Measurements from ENCODE around the gene DGKQ. TPM values are rescaled to one million over a fixed set of nuclear protein-coding genes. Genes with fewer than 3 reads are reported as not detected.
A peak's percentile ranks its signal among the peaks of the same experiment; 100 is the strongest.

Gene DGKQ
- total and polyA plus RNA-seq, 4 experiments from 2014 or later: 1.9 to 29.6 (median 18.2) TPM

DNA sequence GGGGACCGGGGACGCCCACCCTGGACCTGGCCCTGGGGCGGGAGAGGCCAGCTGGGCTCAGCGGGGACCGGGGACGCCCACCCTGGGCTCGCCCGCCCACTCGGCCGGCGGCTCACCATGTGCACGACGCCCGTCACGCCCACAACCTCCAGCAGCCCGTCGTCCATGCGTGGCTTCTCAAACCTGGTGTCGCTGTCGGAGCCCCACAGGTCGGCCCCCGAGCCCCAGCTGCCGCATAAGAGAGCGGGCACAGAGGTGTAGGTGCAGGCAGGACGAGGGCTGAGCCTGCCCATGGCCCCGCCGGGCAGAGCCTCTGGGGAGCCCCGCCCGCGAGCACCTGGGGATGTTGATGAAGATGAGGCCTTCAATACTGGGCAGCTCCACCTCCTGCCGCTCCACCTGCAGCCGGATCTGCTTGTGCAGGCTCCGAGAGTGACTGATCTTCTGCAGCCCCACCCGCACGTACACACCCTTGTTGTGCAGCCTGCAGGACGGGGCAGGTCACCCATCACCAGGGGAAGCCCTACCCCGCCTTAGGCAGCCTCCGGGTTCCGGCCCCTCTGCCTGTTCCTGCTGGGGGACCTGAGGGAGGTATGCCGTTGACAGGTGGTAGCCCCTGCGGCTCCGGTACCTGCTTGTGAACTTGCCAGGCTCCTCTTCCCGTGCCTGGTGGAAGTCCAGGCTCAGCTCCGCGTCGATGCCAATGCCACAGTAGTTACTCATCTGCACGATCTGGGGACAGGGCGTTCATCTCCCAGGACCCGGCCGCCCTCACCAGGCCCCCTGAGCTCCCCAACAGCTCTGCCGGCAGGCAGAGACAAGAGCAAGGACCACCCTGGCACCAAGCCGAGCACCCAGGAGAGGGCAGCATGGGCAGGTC lies 11.8 kb downstream of the DGKQ start:
- Mint-ChIP-seq H3K4me3 (no peak overlapping the region), H3K27me3 (no peaks in the 10 kb centered on the region), H3K27ac (peak overlapping the region in 1 of 7 donors; percentile 15), H3K36me3 (peaks cover 3 to 12% of the 10 kb centered on the region in 2 donors), H3K9me3 (peaks cover 0 to 2% (median 0%) of the 10 kb centered on the region in 8 donors), H3K4me1 (peaks cover 0 to 2% (median 0%) of the 10 kb centered on the region in 4 donors)
- H3K36me3 ChIP-seq (ENCODE audit: insufficient read depth, low read length): peaks cover 3% of the 10 kb centered on the region
- no peak overlapping the region for H3K4me3 ChIP-seq (ENCODE audit: low read length in 2 of 2)
- intact Hi-C loops (cut with micrococcal nuclease): no loop called here
- no peak for DNase-seq
- H3K27ac ChIP-seq (ENCODE audit: low read depth, low read length): no peak overlapping the region
- H3K4me1 ChIP-seq (ENCODE audit: insufficient read depth, low read length): no peaks in the 10 kb centered on the region
- ChIA-PET CTCF (ENCODE audit: partially characterized antibody) (no interaction called here), POLR2A (ENCODE audit: partially characterized antibody) (no interaction called here)
- H3K9me3 ChIP-seq (ENCODE audit: control insufficient read depth in 1 of 2, low read length in 2 of 2): no peaks in the 10 kb centered on the region
- H3K27me3 ChIP-seq (ENCODE audit: insufficient read depth, low read length): no peaks in the 10 kb centered on the region

DNA sequence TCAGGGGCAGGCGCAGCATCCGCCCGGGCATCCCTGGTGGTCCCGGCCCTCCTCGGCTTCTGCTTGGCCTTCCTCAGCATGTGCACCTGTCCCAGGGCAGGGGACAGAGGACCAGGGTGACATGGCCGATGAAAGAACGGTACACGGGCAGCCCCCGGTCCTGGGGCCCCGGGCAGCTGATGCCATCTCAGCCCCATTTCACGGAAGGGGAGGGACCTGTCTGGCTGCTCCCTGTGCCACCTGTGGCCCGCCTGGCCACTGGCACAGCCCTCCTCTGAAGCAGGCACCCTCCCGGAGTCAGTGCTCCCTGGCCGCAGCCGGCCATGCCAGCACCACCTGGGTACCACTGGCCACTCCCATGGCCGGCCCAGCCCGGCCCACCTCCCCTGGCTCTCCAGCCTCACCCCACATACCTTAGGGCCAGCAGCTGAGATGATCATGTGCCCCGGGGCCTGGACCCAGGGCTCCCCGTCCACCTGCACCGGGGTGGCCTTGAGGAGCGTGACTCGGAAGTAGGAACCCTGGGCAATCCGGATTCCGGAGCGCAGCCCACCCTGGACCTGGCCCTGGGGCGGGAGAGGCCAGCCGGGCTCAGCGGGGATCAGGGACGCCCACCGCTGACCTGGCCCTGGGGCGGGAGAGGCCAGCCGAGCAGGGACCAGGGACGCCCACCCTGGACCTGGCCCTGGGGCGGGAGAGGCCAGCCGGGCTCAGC lies 12.6 kb downstream of the DGKQ start:
- H3K36me3 Mint-ChIP-seq: peaks cover 4 to 13% of the 10 kb centered on the region in 2 donors
- H3K9me3 ChIP-seq (ENCODE audit: control insufficient read depth in 1 of 2, low read length in 2 of 2): no peaks in the 10 kb centered on the region
- H3K27me3 ChIP-seq (ENCODE audit: insufficient read depth, low read length): no peaks in the 10 kb centered on the region
- H3K4me1 ChIP-seq (ENCODE audit: insufficient read depth, low read length): no peaks in the 10 kb centered on the region
- POLR2A ChIA-PET (ENCODE audit: partially characterized antibody): no interaction called here
- no peak overlapping the region for H3K27ac ChIP-seq (ENCODE audit: low read depth, low read length)
- no peak overlapping the region for H3K4me3 Mint-ChIP-seq
- no peaks in the 10 kb centered on the region for H3K36me3 ChIP-seq (ENCODE audit: insufficient read depth, low read length)
- no peaks in the 10 kb centered on the region for H3K27me3 Mint-ChIP-seq
- no peak for DNase-seq
- CTCF ChIA-PET (ENCODE audit: partially characterized antibody): no interaction called here
- H3K9me3 Mint-ChIP-seq: peaks cover 0 to 2% (median 0%) of the 10 kb centered on the region in 8 donors
- no peak overlapping the region for H3K4me3 ChIP-seq (ENCODE audit: low read length in 2 of 2)
- H3K4me1 Mint-ChIP-seq: peaks cover 0 to 2% (median 0%) of the 10 kb centered on the region in 4 donors
- intact Hi-C loops (cut with micrococcal nuclease): no loop called here
- H3K27ac Mint-ChIP-seq: no peak overlapping the region

DNA sequence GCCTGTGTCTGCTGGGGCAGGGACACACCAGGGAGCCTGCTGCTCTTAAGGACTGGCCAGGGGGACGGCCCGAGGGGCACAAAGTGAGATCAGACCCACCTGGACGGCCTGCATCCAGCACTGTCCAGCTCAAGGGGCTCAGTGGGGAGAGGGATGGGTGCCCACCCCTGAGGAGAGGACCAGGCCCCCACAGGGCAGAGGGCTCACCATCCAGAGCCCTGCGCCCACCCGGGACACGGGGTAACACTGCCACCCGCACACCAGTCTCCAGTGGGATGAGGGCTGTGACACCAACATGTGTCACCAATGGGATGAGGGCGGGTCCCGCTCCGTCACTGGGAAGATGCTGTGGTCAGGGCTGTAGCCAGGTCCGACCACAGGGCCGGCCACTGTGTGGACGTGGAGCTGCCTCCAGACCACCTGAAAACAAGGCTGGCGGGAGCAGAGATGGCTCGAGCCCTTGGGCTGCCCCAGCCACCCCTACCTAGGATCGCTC lies 13.2 kb downstream of the DGKQ start:
- Histone ChIP-seq H3K36me3 (ENCODE audit: insufficient read depth, low read length) (no peaks in the 10 kb centered on the region), H3K27me3 (ENCODE audit: insufficient read depth, low read length) (no peaks in the 10 kb centered on the region), H3K27ac (ENCODE audit: low read depth, low read length) (no peak overlapping the region), H3K4me1 (ENCODE audit: insufficient read depth, low read length) (no peaks in the 10 kb centered on the region), H3K9me3 (ENCODE audit: control insufficient read depth in 1 of 2, low read length in 2 of 2) (no peaks in the 10 kb centered on the region), H3K4me3 (ENCODE audit: low read length in 2 of 2) (no peak overlapping the region)
- H3K27ac Mint-ChIP-seq: no peak overlapping the region
- ChIA-PET POLR2A (ENCODE audit: partially characterized antibody) (no interaction called here), CTCF (ENCODE audit: partially characterized antibody) (no interaction called here)
- DNase-seq: no peak
- H3K36me3 Mint-ChIP-seq: peaks cover 4 to 13% of the 10 kb centered on the region in 2 donors
- intact Hi-C loops (cut with micrococcal nuclease): no loop called here
- no peaks in the 10 kb centered on the region for H3K9me3 Mint-ChIP-seq
- no peaks in the 10 kb centered on the region for H3K27me3 Mint-ChIP-seq
- H3K4me1 Mint-ChIP-seq: peaks cover 0 to 2% (median 0%) of the 10 kb centered on the region in 4 donors
- no peak overlapping the region for H3K4me3 Mint-ChIP-seq

DNA sequence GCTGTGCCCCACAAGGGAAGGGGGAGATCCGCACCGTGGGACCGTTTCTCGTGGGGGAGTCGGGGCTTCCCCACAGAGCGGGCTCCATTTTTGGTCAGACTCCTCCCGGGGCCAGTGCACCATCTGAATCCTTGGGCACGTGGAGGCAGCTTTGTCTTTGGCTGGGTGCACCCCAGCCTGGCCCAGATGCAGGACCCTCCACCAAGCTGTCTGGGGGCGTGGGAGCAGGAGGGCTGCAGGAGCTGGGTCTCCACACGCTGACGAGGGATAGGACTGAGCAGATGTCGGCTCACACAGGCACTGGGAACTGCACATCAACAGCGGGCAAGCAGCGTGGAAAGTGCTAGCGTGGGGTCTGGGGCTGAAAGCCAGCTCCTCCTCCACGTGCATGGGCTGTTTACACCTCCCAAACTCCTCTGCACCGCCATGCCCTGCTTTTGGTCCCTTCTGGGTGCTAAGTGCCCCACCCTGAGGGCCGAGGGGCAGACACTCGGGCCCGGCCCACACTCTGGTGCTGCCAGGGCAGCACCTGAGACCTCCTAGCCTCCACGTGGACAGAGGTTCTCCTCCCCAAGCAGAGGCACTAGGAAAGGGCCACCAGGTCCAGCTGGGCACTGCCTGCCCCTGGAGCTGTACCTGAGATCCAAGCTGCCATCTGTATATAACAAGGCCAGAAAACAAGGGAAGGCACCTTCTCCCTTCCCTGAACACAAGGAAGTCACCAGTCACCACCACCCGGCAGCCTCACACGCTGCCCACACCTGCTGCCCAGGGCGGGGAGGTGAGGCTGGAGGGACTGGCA lies 13.8 kb downstream of the DGKQ start:
- Mint-ChIP-seq H3K4me3 (no peak overlapping the region), H3K27me3 (no peaks in the 10 kb centered on the region), H3K36me3 (peaks cover 8 to 16% of the 10 kb centered on the region in 2 donors), H3K9me3 (no peaks in the 10 kb centered on the region), H3K27ac (no peak overlapping the region), H3K4me1 (peaks cover 0 to 2% (median 0%) of the 10 kb centered on the region in 4 donors)
- no peak for DNase-seq
- ChIA-PET POLR2A (ENCODE audit: partially characterized antibody) (no interaction called here), CTCF (ENCODE audit: partially characterized antibody) (no interaction called here)
- Histone ChIP-seq H3K4me3 (ENCODE audit: low read length in 2 of 2) (no peak overlapping the region), H3K27ac (ENCODE audit: low read depth, low read length) (no peak overlapping the region), H3K9me3 (ENCODE audit: control insufficient read depth in 1 of 2, low read length in 2 of 2) (no peaks in the 10 kb centered on the region), H3K36me3 (ENCODE audit: insufficient read depth, low read length) (no peaks in the 10 kb centered on the region), H3K4me1 (ENCODE audit: insufficient read depth, low read length) (no peaks in the 10 kb centered on the region), H3K27me3 (ENCODE audit: insufficient read depth, low read length) (no peaks in the 10 kb centered on the region)
- intact Hi-C loops (cut with micrococcal nuclease): no loop called here

DNA sequence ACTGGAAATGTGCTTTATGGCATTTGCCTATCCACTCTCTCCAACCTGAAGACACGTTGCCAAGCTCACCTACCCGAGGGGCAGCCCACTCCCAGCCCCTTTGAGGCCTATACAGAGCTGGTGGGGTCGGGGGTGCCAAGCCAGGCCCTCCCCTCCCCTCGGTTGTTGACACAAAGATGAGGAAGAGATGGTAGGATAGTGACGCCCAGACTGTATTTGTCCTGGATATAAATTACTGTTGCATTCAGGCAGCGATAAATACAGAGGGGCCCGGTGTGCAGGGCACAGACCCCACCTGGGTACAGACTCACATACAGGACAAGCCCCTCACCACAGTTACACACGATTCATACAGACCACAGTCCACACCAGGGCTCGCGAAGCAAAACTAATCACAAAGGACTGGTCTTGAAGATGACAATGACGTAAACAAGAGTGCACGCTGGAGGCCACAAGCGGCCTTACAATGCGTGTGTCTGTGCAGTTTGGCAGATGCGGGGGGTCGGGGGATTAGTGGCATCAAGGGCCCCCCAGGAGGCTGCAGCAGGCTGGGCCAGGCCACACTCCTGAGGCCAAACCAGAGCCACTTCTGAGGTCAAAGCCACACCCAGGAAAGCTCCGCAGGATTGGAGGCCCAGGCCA lies 14.6 kb downstream of the DGKQ start:
- Mint-ChIP-seq H3K9me3 (no peaks in the 10 kb centered on the region), H3K4me1 (peaks cover 0 to 2% (median 0%) of the 10 kb centered on the region in 4 donors), H3K4me3 (no peak overlapping the region), H3K27me3 (no peaks in the 10 kb centered on the region), H3K36me3 (peaks cover 8 to 19% of the 10 kb centered on the region in 2 donors), H3K27ac (peak overlapping the region in 1 of 7 donors; percentile 12)
- CTCF ChIA-PET (ENCODE audit: partially characterized antibody): no interaction called here
- DNase-seq: no peak
- no peaks in the 10 kb centered on the region for H3K9me3 ChIP-seq (ENCODE audit: control insufficient read depth in 1 of 2, low read length in 2 of 2)
- H3K4me3 ChIP-seq (ENCODE audit: low read length in 2 of 2): no peak overlapping the region
- intact Hi-C loops (cut with micrococcal nuclease): no loop called here
- no peak overlapping the region for H3K27ac ChIP-seq (ENCODE audit: low read depth, low read length)
- H3K4me1 ChIP-seq (ENCODE audit: insufficient read depth, low read length): no peaks in the 10 kb centered on the region
- POLR2A ChIA-PET (ENCODE audit: partially characterized antibody): no interaction called here
- no peaks in the 10 kb centered on the region for H3K36me3 ChIP-seq (ENCODE audit: insufficient read depth, low read length)
- no peaks in the 10 kb centered on the region for H3K27me3 ChIP-seq (ENCODE audit: insufficient read depth, low read length)

DNA sequence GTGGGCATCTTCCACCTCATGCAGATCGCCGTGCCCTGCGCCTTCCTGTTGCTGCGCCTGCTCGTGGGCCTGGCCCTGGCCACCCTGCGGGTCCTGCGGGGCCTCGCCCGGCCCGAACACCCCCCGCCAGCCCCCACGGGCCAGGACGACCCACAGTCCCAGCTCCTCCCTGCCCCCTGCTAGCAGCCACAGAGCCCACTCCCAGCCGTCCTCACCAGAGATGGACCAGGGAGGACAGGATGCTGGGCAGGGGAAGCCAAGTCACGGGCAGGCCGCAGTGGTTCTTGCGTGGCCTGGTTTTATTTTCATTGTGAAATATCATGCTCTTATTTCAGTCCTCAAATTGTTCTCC lies 15.1 kb downstream of the DGKQ start:
- Mint-ChIP-seq H3K4me1 (peaks cover 0 to 2% (median 0%) of the 10 kb centered on the region in 4 donors), H3K36me3 (peaks cover 8 to 19% of the 10 kb centered on the region in 2 donors), H3K27me3 (no peaks in the 10 kb centered on the region), H3K27ac (no peak overlapping the region), H3K4me3 (no peak overlapping the region), H3K9me3 (no peaks in the 10 kb centered on the region)
- no peak for DNase-seq
- Histone ChIP-seq H3K36me3 (ENCODE audit: insufficient read depth, low read length) (no peaks in the 10 kb centered on the region), H3K9me3 (ENCODE audit: control insufficient read depth in 1 of 2, low read length in 2 of 2) (no peaks in the 10 kb centered on the region), H3K4me1 (ENCODE audit: insufficient read depth, low read length) (no peaks in the 10 kb centered on the region), H3K27ac (ENCODE audit: low read depth, low read length) (no peak overlapping the region), H3K27me3 (ENCODE audit: insufficient read depth, low read length) (no peaks in the 10 kb centered on the region), H3K4me3 (ENCODE audit: low read length in 2 of 2) (no peak overlapping the region)
- CTCF ChIA-PET (ENCODE audit: partially characterized antibody): no interaction called here
- POLR2A ChIA-PET (ENCODE audit: partially characterized antibody): no interaction called here
- intact Hi-C loops (cut with micrococcal nuclease): no loop called here
